Activated CD4-positive, alpha-beta memory T cell treated with anti-CD3 and anti-CD28 coated beads, Interleukin-2, amount 10 ng/mL, durations not matched to agents 7 days and 5 days (primary cell): ENCODE measurements around the gene RHO. TPM values are rescaled to one million over a fixed set of nuclear protein-coding genes. Genes with fewer than 3 reads are reported as not detected.

Source experiments
- CTCF ChIA-PET: fragments of 350-600 bp; sonication (Branson Sonifier 250); formaldehyde crosslinking; loops from one replicate; lab custom pipeline; 2021; ENCODE audit warnings: antibody characterized with exemption, inconsistent platforms; lab: Charles Lee
- POLR2A ChIA-PET: fragments of 350-600 bp; sonication (Branson Sonifier 250); formaldehyde crosslinking; loops from one replicate; lab custom pipeline; 2021; ENCODE audit warnings: antibody characterized with exemption; lab: Charles Lee
- DNase-seq: peaks from one replicate; pipeline ENCODE4 v3.0.0-alpha.2; 2020
- H3K27ac Mint-ChIP-seq: one replicate; pipeline ENCODE4 v1.8.0; 2021; ENCODE audit warnings: mild to moderate bottlenecking, mixed read lengths
- H3K27me3 Mint-ChIP-seq: one replicate; pipeline ENCODE4 v1.8.0; 2021; ENCODE audit warnings: mixed read lengths
- H3K36me3 Mint-ChIP-seq: one replicate; pipeline ENCODE4 v1.8.0; 2021; ENCODE audit warnings: low read depth, mixed read lengths
- H3K4me1 Mint-ChIP-seq: one replicate; pipeline ENCODE4 v1.8.0; 2021; ENCODE audit warnings: mixed read lengths
- H3K4me3 Mint-ChIP-seq: one replicate; pipeline ENCODE4 v1.8.0; 2021; ENCODE audit warnings: mild to moderate bottlenecking, mixed read lengths
- H3K9me3 Mint-ChIP-seq: one replicate; pipeline ENCODE4 v1.8.0; 2021; ENCODE audit warnings: mixed read lengths
- total RNA-seq, 2 experiments: library from RNA; stranded (reverse); gene quantifications; one replicate each; pipeline ENCODE4 v1.2.3, GENCODE V29; 2021

Gene RHO
- total RNA-seq, 2 experiments from 2014 or later, result not detected

DNA sequence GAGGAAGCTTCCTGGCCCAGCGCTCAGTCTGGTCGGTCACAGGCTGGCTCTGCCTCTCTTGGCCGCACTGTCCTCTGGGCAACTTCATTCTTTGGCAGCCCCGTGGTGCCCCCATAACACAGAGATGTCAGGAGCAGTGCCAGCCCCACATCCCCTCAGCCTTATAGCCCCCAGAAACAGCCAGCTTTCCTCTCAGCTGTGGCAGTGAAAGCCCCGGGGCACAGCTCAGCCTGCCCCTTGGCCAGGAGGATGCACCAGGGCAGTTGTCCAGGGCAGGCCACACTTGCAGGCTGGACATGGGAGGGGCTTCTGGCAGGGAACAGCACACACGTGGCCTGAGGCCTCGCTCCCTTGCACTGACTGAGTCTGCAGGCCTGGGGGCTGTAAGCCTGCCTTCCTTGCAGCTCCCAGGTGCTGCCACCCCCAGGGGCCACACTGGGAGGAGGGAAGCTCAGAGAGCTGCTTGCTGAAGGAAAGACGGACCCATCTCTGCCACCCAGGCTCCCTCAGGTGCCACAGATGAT lies 10.3 kb upstream of the RHO start:
- Mint-ChIP-seq H3K4me1 (no peaks in the 10 kb centered on the region), H3K27me3 (no peaks in the 10 kb centered on the region), H3K9me3 (no peaks in the 10 kb centered on the region), H3K27ac (no peak overlapping the region), H3K4me3 (no peak overlapping the region), H3K36me3 (no peaks in the 10 kb centered on the region)
- POLR2A ChIA-PET, result no interaction called here
- DNase-seq, result no peak
- CTCF ChIA-PET, result no interaction called here

DNA sequence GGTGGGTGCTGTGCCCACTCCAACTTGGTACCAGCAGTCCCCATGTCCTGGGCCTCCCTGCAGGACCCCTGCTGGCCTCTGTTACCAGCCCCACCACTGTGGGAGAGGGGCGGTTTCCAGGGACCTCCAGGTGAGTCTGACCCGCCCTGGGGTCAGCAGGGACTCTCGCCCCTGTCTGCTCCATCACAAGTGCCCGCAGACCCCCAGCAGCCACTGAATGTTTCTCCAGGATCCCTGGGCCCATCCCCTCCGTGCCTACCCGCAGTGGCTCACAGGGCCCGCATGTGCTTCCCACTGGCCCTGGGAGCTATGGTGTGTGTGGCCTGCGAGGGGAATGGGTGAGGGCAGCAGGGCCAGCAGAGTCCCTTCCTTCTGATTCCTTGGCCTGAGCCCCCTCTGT lies 9.9 kb upstream of the RHO start:
- no peak overlapping the region for H3K4me3 Mint-ChIP-seq
- DNase-seq, result no peak
- no peaks in the 10 kb centered on the region for H3K36me3 Mint-ChIP-seq
- H3K9me3 Mint-ChIP-seq, result no peaks in the 10 kb centered on the region
- H3K27me3 Mint-ChIP-seq, result no peaks in the 10 kb centered on the region
- ChIA-PET CTCF (no interaction called here), POLR2A (no interaction called here)
- no peaks in the 10 kb centered on the region for H3K4me1 Mint-ChIP-seq
- H3K27ac Mint-ChIP-seq, result no peak overlapping the region

DNA sequence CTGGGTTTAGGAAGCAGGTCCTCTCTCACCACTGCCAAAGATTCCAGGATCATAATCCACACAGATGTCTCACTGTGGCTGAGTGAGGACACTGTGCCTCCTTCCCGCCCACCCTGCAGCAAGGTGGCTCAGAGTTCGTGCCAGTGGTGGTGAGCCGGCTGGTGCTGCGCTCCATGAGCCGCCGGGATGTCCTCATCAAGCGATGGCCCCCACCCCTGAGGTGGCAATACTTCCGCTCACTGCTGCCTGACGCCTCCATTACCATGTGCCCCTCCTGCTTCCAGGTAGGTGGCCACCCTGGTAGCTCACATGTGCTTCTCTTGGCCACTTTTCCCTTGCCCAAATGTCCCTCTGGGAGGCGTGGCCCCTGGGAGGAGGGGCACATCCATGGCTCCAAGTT lies 9.0 kb upstream of the RHO start:
- no peaks in the 10 kb centered on the region for H3K36me3 Mint-ChIP-seq
- ChIA-PET POLR2A (no interaction called here), CTCF (no interaction called here)
- no peak for DNase-seq
- no peaks in the 10 kb centered on the region for H3K9me3 Mint-ChIP-seq
- no peak overlapping the region for H3K27ac Mint-ChIP-seq
- H3K27me3 Mint-ChIP-seq, result no peaks in the 10 kb centered on the region
- no peaks in the 10 kb centered on the region for H3K4me1 Mint-ChIP-seq
- H3K4me3 Mint-ChIP-seq, result no peak overlapping the region

DNA sequence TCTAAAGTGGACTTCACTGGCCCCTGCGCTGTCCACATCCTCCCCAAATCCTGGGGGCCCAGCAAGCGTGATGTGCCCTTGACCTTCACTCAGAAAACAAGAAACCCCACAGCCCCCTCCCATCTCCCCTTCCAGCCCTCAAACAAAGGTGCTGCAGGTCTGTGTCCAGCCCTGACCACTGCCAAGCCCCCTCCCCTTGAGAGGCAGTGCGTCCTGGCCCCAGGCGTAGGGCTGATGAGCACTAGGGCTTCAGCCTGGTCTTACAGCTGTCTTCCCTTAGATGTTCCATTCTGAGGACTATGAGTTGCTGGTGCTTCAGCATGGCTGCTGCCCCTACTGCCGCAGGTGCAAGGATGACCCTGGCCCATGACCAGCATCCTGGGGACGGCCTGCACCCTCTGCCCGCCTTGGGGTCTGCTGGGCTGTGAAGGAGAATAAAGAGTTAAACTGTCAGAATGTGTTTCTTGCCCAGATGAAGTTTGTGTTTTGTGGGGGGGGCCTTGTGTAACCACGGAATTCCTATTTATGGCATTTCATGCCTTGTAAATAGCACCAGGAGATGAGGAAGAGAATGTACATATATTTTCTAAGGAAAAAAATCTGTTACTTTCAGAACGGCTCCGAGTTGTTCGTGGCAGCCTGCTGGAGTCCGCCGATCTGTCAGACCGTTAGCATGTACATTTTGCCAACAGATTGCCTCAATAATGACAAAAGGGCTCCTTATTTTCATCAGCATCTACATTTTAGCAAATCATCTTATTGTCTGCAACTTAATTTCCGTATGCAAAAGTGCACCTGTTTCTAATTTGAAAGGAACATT lies 8.3 kb upstream of the RHO start:
- CTCF ChIA-PET, result no interaction called here
- no peak for DNase-seq
- POLR2A ChIA-PET, result no interaction called here
- H3K27ac Mint-ChIP-seq, result no peak overlapping the region
- H3K27me3 Mint-ChIP-seq, result no peaks in the 10 kb centered on the region
- no peaks in the 10 kb centered on the region for H3K9me3 Mint-ChIP-seq
- no peaks in the 10 kb centered on the region for H3K36me3 Mint-ChIP-seq
- H3K4me1 Mint-ChIP-seq, result no peaks in the 10 kb centered on the region
- no peak overlapping the region for H3K4me3 Mint-ChIP-seq

DNA sequence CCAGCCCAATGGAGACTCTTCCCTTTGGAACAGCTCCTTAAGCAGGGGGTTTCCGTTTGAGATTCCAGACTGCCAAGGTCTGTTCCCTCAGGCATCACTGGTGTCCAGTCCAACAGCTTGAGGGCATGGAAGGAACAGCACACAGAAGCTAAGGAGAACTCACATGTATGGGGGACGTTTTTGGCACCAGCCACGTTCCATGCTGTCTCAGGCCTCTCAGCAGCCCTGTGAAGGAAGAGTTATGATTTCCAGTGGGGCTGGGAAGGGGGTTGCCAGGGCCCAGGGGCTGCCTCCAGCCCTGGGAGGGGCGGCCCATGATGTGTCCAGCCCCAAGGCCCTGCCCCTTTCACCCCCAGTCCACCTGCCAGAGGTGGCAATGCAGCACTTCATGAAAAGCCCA lies 7.5 kb upstream of the RHO start:
- H3K4me3 Mint-ChIP-seq, result no peak overlapping the region
- H3K4me1 Mint-ChIP-seq, result no peaks in the 10 kb centered on the region
- H3K36me3 Mint-ChIP-seq, result no peaks in the 10 kb centered on the region
- no peaks in the 10 kb centered on the region for H3K9me3 Mint-ChIP-seq
- H3K27ac Mint-ChIP-seq, result no peak overlapping the region
- ChIA-PET POLR2A (no interaction called here), CTCF (no interaction called here)
- no peak for DNase-seq
- H3K27me3 Mint-ChIP-seq, result no peaks in the 10 kb centered on the region

DNA sequence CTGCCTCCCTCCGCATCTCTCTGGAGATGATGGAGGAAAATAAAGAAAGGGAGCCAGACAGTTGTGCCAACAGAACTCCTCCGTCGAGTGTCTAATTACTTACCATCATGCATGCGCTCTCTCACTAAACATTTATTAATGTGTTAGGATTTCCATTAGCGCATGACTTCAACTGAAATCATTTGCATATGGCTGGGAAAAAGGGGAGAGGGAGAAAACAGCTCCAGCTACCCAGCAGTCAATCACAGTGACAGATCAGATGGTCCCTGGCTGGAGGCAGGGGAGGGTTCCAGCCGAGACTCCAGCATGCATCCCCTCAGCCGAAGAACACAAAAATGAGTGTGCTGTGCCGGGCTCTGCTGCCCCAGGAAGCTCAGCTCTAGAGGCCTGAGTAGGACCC lies 6.8 kb upstream of the RHO start:
- Mint-ChIP-seq H3K27me3 (no peaks in the 10 kb centered on the region), H3K27ac (no peak overlapping the region), H3K36me3 (no peaks in the 10 kb centered on the region), H3K4me3 (no peak overlapping the region), H3K4me1 (no peaks in the 10 kb centered on the region), H3K9me3 (no peaks in the 10 kb centered on the region)
- ChIA-PET CTCF (no interaction called here), POLR2A (no interaction called here)
- no peak for DNase-seq

DNA sequence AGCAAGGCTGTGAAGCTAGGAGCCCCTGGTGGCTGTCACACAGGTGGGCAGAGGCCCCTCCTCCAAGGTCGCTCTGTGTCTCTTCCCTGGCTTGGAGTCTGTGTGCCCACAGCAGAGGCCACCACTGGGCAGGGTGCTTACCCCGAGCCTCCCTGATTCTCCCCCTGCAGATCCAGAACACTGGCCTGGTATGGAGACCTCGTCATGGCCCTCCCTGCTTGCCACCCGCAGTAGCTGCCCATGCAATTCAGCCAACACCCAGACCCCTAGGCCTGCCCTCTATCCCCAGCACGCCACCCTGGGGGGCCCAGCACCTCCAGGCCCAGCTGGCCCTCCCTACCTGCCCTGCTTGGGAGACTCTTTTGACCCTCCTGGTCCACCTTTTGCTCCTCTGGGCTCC lies 5.5 kb upstream of the RHO start:
- CTCF ChIA-PET, result no interaction called here
- Mint-ChIP-seq H3K27ac (no peak overlapping the region), H3K27me3 (no peaks in the 10 kb centered on the region), H3K4me1 (no peaks in the 10 kb centered on the region), H3K4me3 (no peak overlapping the region), H3K36me3 (no peaks in the 10 kb centered on the region), H3K9me3 (no peaks in the 10 kb centered on the region)
- DNase-seq, result no peak
- POLR2A ChIA-PET, result no interaction called here

DNA sequence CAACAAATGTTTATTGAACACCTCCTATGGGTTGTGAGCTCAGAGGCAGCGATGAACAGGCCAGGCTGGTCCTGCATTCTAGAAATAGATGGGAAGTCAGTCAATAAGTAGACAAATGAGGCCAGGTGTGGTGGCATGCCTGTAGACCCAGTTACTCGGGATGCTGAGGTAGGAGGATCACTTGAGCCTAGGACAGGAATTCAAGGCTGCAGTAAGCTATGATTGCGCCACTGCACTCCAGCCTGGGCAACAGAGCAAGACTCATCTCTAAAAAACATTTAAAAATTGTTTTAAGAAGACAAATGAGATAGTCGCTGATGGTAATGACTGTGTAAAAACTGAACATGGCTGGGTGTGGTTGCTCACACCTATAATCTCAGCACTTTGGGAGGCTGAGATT lies 4.4 kb upstream of the RHO start:
- Mint-ChIP-seq H3K36me3 (no peaks in the 10 kb centered on the region), H3K4me3 (no peak overlapping the region), H3K27ac (no peak overlapping the region), H3K27me3 (no peaks in the 10 kb centered on the region), H3K4me1 (no peaks in the 10 kb centered on the region), H3K9me3 (no peaks in the 10 kb centered on the region)
- DNase-seq, result no peak
- POLR2A ChIA-PET, result no interaction called here
- CTCF ChIA-PET, result no interaction called here

DNA sequence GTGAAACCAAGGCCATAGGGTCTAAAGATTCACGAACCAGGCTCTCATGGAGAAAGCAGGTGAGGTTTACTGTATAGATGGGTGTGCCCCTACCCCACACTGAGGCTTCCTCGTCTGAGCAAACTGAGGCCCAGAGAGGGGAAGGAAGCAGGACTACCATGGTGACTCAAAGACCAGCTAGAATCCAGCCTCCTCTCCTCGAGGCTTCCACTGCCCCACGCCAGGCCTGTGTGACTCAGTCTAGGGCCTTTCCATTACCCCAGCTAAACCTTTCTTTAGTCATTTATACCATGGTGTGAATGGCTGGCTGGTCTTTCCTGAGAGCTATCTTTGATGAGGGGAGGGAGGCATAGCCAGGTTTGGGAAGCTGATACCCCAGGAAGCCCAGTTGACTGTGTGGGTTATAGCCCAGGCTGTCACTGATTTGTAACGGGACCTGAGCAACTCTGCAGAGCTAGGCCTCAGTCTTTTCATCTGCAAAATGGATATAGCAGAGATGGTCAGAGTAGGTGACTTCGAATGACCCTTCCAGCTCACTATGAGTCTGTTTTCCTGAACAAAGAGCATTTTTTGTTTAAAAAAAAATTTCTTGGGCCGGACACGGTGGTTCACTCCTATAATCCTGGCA lies 3.0 kb upstream of the RHO start:
- H3K4me3 Mint-ChIP-seq, result no peak overlapping the region
- DNase-seq, result no peak
- POLR2A ChIA-PET, result no interaction called here

DNA sequence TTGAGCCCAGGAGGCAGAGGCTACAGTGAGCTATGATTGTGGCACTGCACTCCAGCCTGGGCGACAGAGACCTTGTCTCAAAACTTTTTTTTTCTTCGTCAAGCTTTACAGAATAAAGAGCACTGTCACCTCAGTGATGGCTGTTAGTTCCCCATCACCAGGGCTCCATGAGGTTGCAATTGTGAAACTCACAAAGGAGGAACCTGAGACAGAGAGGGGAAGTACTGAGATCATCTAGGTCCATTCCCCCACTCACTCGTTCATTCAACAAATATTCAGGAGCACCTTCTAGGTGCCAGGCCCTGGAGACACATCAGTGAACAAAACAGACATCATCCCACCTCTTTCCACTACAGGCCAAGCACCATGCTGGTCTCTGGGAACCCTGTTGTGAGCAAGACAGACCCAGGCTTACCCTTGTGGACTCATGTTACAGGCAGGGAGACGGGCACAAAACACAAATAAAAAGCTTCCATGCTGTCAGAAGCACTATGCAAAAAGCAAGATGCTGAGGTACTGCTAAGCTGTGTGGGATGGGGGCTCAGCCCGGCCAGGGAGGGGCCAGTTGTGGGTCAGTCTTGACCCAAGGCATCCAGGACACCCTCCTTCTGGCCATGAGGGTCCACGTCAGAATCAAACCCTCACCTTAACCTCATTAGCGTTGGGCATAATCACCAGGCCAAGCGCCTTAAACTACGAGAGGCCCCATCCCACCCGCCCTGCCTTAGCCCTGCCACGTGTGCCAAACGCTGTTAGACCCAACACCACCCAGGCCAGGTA lies 2.1 kb upstream of the RHO start:
- Mint-ChIP-seq H3K27ac (no peak overlapping the region), H3K4me1 (no peaks in the 10 kb centered on the region), H3K36me3 (no peaks in the 10 kb centered on the region), H3K9me3 (no peaks in the 10 kb centered on the region), H3K4me3 (no peak overlapping the region), H3K27me3 (no peaks in the 10 kb centered on the region)
- ChIA-PET POLR2A (no interaction called here), CTCF (interaction anchor here (1.5 kb wide), 1 partner anchor 36 kb away, joined by 5 read pairs; no protein-coding TSS in a partner anchor)
- no peak for DNase-seq

More for the DNA sequence above, 3.0 kb upstream of the RHO start:
- Mint-ChIP-seq H3K27ac (no peak overlapping the region), H3K27me3 (no peaks in the 10 kb centered on the region), H3K4me1 (no peaks in the 10 kb centered on the region), H3K36me3 (no peaks in the 10 kb centered on the region), H3K9me3 (no peaks in the 10 kb centered on the region)
- CTCF ChIA-PET, result interaction anchor here (0.8 to 1.5 kb wide), 2 partner anchors 10 to 35 kb away, joined by 3 to 5 read pairs; no protein-coding TSS in a partner anchor

DNA sequence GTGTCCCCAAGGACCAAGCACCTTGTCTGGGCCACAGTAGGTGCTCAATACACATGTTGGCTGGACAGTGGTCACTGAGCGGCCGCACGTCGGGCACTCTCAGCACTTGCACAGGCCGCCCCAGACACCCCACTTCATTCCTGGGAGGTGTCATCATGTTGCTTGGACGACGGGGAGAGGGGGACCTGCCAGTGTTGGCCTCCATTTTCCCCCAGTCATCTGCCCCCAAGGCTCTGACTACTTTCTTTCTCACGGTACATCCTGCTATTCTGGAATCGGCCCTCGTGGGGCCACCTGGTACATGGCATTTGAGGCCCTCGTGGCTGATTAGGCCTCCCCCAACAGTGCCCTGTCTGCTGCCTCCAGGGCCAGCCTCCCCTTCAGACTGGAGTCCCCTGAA lies 1.2 kb upstream of the RHO start:
- H3K4me1 Mint-ChIP-seq, result no peaks in the 10 kb centered on the region
- no peak overlapping the region for H3K4me3 Mint-ChIP-seq
- DNase-seq, result no peak
- no peaks in the 10 kb centered on the region for H3K36me3 Mint-ChIP-seq
- ChIA-PET CTCF (no interaction called here), POLR2A (no interaction called here)
- H3K27me3 Mint-ChIP-seq, result no peaks in the 10 kb centered on the region
- no peaks in the 10 kb centered on the region for H3K9me3 Mint-ChIP-seq
- no peak overlapping the region for H3K27ac Mint-ChIP-seq

DNA sequence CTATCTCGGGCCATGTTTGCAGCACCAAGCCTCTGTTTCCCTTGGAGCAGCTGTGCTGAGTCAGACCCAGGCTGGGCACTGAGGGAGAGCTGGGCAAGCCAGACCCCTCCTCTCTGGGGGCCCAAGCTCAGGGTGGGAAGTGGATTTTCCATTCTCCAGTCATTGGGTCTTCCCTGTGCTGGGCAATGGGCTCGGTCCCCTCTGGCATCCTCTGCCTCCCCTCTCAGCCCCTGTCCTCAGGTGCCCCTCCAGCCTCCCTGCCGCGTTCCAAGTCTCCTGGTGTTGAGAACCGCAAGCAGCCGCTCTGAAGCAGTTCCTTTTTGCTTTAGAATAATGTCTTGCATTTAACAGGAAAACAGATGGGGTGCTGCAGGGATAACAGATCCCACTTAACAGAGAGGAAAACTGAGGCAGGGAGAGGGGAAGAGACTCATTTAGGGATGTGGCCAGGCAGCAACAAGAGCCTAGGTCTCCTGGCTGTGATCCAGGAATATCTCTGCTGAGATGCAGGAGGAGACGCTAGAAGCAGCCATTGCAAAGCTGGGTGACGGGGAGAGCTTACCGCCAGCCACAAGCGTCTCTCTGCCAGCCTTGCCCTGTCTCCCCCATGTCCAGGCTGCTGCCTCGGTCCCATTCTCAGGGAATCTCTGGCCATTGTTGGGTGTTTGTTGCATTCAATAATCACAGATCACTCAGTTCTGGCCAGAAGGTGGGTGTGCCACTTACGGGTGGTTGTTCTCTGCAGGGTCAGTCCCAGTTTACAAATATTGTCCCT lies 1.2 kb downstream of the RHO start:
- ChIA-PET CTCF (no interaction called here), POLR2A (no interaction called here)
- no peaks in the 10 kb centered on the region for H3K9me3 Mint-ChIP-seq
- DNase-seq, result no peak
- no peak overlapping the region for H3K4me3 Mint-ChIP-seq
- H3K4me1 Mint-ChIP-seq, result no peaks in the 10 kb centered on the region
- H3K27me3 Mint-ChIP-seq, result no peaks in the 10 kb centered on the region
- H3K27ac Mint-ChIP-seq, result no peak overlapping the region
- H3K36me3 Mint-ChIP-seq, result no peaks in the 10 kb centered on the region
